GM12801 (cell line): ENCODE measurements around the gene SPAG6.

ENCODE experiments used
- TF ChIP-seq, protein P1 (sequence below): IDR thresholded peaks from one replicate; pipeline ENCODE4 v1.5.1; 2011; ENCODE audit warnings: control low read depth; ENCODE audit not compliant: insufficient read length; ENCODE audit errors: extremely low read depth

The SPAG6 gene

DNA sequence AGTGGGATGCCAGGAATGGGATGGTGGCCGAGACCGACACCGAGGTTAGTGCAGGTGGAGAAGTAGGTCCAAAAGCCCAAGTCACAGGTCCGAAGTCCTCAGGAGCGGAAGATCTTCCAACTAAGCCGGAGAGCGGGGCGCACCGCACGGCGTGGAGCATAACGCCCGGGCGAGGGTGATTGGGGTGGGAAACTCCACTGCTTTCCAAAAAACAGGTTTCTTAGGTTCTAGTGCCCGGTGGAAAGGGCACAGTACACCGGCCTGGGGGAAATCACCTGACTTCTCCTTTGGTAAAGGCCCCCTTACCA is 11.4 kb upstream of the SPAG6 start:
- TF ChIP-seq, protein P1, sequence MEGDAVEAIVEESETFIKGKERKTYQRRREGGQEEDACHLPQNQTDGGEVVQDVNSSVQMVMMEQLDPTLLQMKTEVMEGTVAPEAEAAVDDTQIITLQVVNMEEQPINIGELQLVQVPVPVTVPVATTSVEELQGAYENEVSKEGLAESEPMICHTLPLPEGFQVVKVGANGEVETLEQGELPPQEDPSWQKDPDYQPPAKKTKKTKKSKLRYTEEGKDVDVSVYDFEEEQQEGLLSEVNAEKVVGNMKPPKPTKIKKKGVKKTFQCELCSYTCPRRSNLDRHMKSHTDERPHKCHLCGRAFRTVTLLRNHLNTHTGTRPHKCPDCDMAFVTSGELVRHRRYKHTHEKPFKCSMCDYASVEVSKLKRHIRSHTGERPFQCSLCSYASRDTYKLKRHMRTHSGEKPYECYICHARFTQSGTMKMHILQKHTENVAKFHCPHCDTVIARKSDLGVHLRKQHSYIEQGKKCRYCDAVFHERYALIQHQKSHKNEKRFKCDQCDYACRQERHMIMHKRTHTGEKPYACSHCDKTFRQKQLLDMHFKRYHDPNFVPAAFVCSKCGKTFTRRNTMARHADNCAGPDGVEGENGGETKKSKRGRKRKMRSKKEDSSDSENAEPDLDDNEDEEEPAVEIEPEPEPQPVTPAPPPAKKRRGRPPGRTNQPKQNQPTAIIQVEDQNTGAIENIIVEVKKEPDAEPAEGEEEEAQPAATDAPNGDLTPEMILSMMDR = no peak

DNA sequence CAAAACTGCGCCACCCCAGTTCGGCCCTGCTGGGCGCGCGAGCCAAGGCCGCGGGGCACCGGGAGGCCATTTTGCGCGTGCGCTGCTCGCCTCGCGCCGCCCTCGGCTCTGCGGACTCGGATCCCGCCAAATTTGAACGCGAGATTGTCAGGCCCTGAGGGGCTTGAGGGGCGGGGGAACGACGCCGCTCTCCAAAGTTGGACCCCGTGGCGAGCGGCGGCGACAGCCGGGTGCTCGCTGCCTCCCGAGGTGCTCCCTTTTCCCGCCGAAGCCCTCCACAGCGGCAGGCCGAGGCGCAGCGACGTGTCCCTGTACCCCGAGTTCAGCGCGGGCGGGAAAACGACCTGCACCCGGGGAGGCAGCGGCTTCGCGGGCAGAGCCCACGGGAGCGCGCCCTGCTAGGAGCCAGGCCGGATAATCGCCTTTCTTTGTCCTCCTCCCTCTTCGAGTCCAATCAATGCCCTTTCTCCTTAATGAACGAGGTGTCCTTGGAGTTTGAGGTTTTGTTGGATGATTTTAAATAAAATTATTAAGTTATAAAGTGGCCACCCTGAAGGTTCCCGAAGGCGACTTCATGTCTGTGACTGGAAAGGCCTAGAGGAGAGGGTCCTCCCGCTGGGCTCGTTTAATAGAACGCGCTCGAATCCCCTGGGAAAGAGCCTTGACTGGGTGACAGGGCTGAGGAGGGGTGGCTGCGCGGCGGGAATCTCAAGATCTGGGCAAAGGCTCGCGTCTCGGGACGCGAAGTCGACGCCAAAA is 10.7 kb upstream of the SPAG6 start:
- TF ChIP-seq, protein P1 = no peak

DNA sequence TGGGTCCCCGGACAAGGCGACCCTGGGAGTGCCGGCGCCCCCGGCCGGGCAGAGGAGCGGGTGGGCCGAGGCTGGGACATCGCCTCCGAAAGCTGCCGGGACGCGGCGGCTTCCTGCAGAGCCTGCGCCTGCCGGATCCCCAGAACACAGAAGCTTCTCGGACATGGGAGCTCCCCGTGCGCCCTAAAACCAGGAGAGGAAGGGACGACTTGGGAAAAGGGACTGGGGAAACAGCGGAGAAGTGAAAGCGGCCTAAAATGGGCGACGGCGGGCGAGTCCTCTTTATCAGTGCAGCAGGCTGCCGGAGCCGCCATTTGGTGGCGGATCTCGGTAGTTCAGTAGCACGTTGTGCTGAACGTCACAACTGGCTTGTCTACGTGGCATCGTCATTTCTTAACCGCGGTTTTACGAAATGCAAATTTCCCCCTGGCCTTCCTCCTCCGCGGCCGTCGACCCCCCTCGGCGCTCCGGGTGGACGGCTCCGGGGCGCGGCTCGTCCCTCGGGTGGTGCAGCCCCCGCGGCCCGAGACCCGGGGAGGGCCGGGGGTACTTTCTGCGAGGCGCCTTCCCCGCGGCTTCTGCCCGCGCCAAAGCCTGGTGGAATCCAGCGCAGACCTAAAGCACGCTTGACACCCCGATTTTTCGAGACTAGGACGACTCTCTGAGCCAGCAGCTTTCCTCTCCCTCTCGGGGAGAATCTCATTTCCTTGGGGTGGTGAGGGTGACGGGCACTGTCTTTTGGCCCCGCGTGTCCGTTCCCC is 9.9 kb upstream of the SPAG6 start:
- TF ChIP-seq, protein P1 = no peak

DNA sequence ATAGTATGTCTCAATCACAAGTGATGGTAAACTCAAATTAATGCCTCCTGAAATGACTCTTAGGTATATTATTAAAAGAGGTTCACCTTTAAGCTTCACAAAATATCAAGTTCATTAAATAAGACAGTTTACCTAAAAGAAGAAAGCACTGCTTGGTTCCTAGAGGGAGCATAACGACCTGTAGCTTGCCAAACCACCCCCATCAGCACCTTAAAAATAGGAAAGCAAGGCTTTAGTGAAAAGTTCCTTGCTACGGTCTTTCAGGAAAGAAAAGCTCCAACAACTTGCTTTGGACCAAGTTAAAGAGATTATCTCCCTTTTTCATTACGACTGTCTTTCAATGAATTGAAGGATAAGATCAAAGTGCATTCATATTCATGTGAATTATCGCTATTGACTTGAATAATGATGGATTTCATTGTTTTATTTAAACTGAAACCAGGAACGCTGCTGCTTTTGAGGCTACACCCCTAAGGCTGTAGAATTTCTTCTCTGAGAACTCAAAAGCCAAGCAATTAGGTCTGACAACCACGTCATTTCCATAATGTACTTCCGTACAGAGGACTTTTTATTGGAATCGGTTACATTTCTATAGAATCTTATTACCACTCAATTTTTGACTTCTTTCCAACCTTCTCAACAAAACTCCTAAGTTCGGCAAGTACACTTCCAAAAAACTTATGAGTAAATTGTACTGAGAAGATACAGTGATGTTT is 7.0 kb upstream of the SPAG6 start:
- TF ChIP-seq, protein P1 = no peak

DNA sequence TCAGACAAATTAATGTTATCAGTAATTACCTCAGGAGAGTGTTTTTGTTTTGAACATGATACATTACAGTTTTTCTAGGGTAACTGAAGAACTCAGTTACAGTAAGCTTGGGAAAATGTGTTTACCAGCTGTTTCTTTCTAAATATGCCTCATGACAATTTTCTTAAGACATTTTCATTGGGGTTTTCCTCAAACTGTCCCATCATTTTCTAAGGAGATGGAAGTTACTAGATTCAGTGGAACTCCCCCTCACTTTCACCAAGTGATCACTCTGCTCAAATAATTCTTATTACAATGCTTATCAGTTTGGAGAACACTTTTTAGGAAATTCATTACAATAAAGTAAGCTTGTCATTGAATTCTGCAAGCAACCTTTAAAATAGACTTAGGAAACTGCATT is 6.4 kb upstream of the SPAG6 start:
- TF ChIP-seq, protein P1 = no peak

DNA sequence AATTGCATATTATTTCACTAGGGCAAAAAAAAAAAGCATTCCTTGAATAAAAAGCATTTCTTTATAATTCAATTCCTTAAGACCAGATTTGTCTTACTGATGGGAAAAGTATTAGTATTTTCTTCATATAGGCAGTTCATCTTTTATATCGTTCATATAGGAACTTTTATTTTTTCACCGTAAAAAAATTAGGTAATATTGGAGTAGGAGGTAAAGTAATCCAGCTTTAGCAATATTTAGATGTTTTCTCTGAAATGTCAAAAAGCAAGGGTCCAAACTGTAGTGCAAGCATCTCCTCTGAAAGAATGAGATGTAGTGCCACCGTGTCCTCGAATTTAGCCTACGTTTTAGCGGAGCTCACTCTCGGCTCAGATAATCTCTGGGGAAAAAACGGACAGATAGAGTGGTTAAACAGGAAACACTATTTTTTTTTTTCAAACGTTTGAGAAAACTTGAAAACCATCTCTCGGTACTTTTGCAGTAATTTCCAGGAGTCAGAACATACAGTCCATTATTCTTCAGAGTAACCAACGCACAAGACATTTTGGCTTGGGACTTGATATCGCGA is 5.5 kb upstream of the SPAG6 start:
- TF ChIP-seq, protein P1 = no peak

DNA sequence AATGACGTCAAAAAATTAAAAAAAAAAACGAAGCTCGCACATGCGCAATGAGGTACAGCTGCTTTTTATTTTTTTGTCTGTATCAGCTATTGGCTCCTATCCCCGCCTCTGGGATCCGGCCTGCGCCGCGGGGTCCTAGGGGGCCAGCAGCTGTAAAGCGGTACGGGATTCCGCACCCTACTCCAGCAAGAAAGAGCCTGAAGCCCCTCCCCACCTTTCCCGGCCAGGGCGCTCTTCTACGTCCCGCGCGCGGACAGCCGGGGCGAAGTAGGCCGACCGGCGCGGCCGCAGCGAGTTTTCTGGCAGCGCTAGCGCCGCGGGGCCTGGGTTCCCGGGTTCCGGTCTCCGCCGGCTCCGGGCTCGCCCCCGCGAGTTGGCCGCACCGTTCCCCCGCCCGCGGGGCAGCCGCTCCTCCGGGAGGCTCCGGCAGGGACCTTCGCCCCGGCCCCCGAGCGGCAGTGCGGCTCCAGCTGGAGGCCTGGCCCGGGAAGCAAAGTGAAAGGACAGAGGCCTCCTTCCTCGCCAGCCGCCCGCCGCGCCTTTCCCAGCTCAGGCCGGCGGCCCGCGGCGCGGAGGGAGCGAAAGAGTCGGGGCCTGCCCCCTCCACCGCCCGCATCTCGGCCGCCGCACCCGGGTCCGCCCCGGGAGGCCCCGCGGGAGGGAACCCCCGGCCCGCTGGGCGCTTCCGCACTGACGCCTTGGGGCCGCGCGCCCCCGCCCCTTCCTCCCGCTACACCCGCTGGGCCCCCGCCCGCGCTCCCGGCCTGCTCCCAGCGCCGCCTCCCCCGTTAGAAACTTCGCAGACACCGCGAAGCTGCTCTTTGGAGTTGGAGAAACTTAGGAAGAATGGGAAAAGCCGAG is 4.7 kb upstream of the SPAG6 start:
- TF ChIP-seq, protein P1 = no peak
